GM21576 (cell line): ENCODE measurements around the gene GRXCR2.
"Not testable (repeated sequence)": the region's sequence is repeated elsewhere in the genome, so short reads cannot be mapped to it uniquely, and the experiment has no call there.

Experiments
- ATAC-seq: cut with Tn5 transposase; IDR thresholded peaks from one replicate; pipeline ENCODE4 v1.9.1; 2021; ENCODE audit warnings: mild to moderate bottlenecking, moderate library complexity; ENCODE audit not compliant: unreplicated experiment

The GRXCR2 gene

DNA sequence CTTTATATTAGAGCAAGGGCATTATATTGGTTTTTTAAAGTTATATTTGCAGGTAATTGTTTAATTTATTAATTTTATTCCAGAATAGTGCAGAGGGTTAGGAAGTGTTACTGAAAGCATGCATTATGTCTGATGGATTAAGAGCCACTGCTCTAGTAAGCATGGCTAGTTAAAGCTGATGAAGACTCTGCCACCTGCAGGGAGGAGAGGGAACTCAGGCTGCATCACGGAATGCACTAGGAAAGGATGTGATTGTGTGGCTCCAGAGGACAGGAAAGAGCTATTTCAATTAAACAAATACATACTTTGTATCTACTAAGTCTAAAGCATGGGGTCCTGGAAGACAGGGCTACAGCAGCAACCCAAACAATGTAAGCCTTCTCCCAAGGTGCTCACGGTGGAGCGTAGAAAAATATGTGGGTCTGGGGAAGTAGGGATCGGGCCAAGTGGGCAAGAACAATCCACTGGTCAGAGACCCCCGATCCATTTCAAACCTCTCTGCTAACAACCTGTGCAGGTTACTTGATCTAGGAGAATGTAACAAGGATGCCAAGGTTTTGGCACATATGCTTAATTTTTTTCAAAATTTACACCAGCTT, 15.3 kb upstream of the GRXCR2 start:
- ATAC-seq = no peak

DNA sequence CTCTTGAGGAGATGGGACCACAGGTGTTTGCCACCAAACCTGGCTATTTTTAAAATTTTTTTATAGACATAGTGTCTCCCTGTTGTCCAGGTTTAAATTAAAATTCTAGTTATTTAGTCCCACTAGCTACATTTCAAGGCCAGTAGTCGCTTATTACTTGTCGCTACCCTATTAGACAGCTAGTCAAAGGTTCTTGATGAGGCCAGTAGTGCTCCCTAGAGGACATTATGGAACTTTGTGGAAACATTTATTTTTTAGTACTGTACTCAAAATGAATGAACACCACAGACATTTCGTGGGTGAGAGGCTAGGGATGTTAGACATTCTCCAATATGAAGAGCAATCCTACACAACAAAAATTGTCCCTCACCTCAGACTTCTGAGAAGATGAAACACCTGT, 14.4 kb upstream of the GRXCR2 start:
- ATAC-seq = no peak

DNA sequence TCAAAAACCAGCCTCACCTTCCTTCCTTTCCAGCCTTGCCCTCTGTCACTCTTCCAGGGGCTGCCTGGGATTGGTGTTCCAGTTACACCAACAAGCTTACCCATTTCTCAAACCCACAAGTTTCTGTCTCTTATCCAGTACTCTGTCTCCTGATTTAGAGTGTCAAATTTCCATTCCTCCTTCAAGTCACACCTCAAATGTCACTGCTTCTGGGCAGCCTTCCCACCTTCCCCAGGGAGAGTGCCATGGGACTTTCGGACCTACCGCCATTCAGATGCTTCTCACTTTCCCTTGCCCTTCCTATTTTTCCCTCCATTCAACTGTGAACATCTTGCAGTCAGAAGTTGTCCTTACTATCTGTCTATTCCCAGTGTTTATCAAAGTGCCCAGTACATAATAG, 2.0 kb upstream of the GRXCR2 start:
- no peak for ATAC-seq

DNA sequence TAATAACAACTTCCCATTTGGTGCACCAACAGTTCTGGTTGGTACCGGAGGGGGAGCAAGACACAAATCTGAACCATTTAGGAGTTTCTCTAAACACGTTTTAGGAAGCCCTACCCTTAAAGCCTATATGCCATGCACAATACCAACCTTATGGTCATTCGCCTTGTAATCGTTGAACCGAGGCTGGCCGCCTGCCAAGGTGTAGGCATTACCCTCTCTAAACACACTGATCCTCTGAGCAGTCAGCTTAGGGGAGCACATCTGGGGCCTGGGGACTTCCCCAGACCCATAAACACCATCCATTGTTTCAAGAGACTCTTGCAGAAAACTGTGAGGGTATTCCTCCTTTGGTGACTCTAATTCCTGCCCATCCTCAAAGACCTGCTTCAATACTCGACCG, 328 bp downstream of the GRXCR2 start:
- no peak for ATAC-seq

DNA sequence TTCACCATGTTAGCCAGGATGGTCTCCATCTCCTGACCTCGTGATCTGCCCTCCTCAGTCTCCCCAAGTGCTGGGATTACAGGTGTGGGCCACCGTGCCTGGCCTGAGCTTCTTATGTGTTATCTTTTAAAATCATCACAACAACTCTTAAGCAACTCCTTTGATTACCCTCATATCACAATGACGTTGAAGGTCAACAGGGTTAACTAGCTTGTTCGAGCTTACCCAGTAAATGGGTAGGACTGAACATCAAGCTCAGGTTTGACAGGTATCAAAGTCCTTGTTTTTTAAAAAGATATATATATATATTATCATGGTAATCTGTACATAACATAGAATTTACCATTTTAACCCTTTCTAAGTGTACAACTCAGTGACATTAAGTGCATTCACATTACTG, 3.1 kb downstream of the GRXCR2 start:
- no peak for ATAC-seq

DNA sequence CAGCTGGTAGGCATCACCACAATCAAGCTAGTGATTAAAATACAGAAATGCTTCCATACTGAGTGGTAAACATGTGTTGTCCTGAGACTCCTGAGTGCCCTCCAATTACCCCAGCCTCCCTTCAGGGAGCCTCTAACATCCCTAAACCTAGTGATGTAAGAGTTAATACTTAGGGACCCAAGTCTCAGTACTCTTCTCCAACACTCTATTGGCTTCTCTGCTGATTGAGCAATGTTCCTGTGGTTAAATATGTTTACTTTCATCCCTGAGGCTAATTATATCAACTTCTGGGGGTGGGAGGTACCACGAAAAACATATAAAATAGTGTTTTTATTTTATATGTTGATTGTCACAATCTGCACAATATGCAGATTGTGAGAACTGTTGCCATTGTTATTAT, 5.0 kb downstream of the GRXCR2 start:
- ATAC-seq = no peak

DNA sequence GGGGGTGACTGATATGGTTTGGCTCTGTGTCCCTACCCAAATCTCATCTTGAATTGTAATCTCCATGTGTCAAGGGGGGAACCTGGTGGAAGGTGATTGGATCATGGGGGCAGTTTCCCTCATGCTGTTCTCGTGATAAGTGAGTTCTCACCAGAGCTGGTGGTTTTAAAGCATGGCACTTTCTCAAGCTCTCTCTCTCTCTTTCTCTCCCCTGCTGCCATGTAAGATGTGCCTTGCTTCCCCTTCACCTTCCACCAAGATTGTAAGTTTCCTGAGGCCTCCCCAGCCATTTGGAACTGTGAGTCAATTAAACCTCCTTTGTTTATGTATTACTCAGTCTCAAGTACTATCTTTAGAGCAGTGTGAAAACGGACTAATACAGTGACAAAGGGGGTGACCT, 8.4 kb downstream of the GRXCR2 start:
- not testable (repeated sequence) for ATAC-seq

DNA sequence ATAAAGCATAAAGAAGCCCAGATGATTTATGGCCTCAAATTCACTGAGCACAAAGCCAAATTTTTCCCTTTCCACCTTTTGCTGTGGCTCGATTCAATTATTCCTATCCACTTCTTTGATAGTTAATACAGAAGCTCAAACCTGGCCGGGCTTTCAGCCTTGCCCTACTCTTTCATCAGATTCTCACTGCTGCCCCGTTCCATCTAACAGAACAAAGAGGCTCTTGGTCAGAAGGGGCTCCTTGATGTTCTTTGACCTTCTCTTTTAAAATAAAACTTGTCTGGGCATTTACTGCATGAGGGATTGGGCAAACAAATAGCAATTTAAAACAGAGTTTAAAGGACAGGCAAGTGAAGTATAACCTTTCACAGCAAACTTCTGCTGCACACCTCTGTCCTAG, 9.8 kb downstream of the GRXCR2 start:
- ATAC-seq = no peak

DNA sequence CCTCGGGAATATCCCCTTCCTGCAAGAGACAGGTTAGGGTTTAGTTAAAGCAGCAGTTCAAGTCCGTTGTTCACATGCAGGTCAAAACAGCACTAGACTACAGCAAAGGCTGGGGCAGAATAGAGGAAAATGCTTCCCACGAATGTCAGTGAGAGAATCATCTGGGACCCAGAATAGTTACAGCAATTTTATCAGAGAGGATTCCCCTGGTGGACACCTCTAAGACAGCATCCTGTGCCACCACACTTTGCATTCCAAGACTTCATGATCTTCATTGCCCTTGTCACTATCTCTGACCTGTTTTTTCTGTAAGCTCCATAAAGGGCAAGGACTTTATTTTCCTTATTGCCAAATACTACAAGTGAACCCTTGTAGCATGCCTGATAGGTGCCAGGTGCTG, 12.9 kb downstream of the GRXCR2 start:
- no peak for ATAC-seq

DNA sequence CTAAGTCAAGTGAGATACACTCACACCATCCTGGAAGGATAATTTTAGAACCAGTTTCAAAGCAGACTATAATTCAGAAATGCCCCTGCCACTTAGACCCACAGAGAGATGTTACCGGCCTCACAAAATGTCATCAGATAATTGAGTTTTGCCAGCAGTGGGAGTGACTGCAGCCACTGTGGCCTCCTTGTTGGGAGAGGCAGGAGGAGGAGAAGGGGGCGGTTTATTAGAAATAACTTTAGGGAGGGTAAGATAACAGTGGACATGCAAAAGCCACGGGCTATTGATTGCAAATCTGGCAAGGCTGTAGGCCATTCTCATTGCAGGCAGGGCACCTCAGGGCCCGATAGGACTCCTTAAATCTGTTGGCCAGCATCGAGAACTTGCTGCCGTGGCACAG, 13.4 kb downstream of the GRXCR2 start:
- ATAC-seq = no peak

DNA sequence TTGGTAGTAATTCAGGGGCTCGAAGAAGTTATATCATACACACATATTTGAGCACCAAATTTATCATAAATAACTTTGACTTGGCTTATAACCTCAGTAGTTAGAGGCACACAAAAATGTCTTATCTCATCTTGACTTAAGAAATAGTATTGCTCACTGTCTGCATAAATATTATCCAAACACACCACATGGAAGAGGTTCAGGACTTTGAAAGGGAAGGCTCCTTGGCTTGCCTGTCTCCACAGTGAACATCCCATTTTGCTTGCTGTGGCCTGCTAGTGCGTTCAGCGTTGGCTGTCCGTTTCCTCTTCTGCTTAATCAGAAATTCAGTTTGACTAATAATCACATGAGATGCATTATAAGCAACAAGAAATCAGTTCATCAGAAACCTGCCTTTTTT, 13.9 kb downstream of the GRXCR2 start:
- ATAC-seq = no peak

DNA sequence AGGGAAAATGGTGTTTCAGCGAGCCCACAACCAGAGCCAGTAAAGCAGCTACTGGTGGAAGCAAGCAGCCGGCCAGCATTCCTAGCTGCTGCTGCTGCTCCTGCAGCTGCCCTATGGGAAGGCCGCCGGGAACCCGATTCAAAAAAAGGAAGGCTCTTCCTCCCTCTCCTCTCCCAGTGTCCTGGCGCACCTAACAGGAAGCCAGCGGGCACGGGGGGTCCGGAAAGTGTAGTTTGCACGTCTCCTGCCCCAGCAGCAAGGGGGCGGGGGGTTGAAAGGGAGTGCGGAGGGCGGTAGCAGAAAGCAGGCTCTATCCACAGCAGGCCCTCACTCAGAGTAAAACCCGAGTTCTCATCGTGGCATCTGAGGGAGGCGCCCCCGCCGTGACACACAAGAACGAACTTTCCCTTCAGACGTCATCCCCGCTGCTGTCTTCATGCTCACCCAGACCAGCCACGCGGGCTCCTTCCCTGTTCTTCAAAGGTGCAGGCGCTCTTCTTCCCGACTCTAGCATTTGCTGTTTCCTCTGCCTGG, 16.5 kb downstream of the GRXCR2 start:
- no peak for ATAC-seq

DNA sequence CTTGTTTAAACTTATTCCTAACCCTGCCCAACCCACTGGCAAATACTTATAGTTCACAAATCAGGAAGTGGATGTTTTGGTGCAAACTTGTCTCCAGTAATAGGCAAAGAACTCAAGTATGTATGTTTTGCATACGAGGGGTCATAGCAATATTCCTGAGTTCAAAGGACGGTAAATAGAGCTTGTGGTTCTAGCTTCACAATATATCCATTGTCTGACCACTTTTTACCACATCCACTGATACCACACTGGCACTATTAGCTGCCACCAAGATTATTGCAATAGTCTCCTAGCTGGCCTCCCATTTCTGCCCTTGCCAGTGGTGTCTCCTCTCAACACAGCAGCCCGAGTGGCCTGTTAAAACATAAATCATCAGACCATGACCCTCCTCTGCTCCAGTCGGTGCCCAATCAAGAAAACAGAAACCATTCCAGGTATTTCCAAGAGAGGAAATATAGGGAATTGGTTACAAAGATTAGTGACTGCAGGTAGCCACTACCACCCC, 17.0 kb downstream of the GRXCR2 start:
- no peak for ATAC-seq

DNA sequence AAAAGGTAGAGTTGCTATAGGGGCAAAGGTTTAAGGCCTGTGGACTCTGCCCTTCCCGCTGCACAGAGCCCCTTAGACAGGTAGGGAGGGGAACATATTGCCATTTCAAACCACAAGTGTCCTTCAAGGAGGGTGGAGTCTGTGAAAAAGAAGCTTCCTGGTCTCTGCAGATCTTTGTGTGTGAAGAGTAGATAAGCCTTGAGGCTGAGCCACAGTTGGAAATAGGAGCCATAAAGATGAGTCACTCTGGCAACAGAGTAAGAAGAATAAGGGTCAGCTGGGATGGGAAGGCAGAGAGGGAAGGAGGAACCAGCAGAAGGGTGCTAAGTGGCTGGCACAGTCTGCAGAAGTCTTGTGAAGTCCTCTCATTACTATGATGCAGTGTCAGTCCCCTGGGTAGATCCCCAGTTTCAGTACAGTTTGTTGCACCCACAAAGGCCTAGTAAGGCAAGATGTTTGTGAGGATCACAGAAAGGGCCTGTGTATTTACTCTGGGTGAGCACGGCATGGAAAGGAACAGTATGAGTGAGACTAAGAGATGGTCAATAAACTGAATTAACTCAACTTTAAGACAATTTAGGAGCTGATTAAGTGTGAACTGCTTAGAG, 18.1 kb downstream of the GRXCR2 start:
- ATAC-seq = no peak

DNA sequence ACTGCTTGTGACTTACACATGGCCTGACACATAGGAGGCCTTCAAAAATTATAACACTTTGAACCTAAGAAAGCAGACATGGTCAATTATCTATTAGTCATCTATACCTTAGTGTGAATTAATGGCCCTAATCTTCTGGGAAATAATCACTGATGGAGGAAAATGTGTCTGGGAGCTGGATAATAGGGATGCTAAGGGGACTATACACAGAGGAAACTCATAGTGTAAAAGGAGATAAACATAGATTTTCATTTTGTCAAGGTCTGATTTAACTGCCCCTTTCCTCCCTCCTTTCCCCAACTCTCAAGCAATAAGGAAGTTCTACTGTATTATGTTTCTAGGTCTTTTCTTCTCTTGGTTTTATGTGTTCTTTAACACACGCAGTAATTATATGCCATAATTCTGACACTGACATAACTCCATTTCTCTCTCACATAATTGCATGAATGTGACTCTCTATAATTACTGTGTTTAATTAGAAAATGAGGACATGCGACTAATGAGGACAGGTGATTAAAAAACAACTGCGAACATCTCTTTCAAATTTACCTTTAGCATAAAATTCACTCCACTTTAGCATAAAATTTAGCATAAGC, 18.9 kb downstream of the GRXCR2 start:
- ATAC-seq = no peak

DNA sequence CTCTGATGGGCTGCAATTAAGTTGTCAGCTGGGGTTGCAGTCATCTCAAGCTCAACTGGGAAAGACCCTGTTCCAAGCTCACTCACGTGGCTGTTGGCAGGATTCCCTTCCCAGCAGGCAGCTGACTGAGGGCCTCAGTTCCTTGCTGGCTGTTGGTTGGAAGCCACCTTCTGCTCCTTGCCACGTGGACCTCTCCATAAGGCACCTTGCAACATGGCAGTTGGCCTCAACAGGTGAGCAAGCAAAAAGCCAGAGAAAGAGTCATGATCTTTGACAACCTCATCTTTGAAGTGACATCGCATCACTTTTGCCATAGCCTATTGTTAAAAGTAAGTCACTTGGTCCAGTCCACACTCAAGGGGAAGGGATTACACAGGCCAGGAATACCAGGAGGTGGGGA, 19.8 kb downstream of the GRXCR2 start:
- no peak for ATAC-seq

DNA sequence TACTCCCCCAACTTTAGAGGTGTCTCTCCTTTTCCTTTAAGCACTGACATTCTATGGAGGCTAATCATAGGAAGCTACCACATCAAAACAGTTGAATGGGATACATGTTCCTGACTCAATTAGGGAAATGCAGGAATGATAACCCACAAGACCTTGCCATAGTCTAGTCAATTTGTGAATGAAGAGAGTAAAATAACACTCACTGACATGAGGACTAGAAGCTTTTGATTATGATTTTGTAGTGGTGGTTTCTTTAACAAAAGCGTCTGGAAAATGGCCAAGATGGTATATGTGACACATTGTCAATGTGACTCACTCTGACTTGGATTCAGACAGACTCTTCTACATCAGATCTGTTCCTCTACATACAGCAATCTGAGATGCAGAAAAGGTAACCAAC, 24.0 kb downstream of the GRXCR2 start:
- no peak for ATAC-seq

DNA sequence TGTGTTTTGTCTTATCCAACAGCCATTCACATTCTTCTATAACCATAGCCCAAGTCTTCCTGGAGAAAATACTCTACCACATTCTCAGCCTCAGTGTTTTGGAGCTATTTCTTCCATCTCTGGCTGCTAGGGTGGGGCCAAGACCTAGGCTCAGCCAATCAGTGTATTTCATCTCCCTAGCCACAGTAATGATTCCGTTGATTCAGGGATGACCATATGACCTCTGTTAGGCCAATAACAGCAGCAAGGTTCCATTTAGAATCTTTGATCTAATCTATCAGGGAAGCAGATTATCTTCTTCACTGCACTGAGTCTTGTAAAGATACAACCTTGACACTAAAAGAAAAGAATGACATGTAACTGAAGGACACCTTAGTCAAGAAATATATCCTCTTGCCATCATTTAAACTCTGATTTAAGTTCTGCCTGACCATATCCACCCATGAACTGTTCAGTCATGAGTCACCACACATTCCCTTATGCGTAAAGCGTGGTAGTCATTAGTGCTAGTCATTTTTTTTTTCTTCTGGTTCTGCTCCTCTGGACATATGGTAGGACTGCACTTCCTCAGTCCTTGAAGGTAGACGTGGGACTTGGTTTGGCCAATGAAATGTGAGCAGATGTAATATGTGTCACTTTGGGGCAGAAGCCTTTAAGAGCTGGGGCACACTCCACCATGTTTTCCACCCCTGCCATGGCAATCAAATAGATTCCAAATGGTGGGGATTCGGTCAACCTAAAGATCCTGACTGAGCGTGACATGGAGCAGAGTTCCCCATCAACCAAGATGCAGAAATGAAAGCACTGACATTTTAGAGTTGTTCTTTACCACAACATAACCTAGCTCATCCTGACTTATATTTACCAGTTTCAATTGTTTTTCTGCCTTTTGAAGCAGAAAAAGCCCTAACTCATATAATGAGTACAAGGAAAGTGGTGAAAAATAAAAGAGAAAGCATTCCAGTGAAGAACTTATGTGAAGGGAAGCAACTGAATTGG, 25.0 kb downstream of the GRXCR2 start:
- no peak for ATAC-seq

DNA sequence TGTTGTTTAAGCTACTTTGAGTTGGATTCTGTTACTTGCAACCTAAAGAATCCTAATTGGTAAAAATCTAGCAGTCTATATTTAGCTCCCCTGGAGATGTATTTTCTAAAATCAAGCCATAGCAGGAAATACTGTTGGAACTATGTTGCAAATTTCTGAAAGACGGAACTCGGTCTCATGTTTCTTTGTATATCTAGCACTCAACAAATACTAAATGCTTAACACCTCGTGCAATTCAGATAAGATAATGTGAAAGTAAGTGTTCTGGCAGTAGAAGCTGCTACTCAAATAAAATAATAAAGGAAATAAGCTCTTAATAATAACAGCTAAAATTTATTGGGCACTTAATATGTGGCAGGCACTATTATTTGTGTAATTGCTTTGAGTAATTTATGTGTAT, 26.7 kb downstream of the GRXCR2 start:
- ATAC-seq = no peak

DNA sequence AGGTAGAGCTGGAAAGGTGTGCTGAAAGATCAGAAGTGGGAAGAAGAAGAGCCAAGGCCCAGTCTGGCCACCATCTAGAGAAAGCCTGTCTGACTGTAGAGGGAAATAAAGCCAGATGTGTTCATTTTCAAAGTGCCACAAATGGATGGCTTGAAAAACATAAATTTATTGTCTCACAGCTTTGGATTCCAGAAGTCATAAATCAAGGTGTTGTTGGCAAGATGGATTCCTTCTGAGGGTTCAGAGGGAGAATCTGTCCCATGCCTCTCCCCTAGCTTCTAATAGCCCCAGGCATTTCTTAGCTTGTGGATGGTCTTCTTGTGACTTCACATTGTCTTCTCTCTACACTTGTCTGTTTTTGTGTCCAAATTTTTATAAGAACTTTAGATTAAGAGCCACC, 31.5 kb downstream of the GRXCR2 start:
- ATAC-seq = no peak

DNA sequence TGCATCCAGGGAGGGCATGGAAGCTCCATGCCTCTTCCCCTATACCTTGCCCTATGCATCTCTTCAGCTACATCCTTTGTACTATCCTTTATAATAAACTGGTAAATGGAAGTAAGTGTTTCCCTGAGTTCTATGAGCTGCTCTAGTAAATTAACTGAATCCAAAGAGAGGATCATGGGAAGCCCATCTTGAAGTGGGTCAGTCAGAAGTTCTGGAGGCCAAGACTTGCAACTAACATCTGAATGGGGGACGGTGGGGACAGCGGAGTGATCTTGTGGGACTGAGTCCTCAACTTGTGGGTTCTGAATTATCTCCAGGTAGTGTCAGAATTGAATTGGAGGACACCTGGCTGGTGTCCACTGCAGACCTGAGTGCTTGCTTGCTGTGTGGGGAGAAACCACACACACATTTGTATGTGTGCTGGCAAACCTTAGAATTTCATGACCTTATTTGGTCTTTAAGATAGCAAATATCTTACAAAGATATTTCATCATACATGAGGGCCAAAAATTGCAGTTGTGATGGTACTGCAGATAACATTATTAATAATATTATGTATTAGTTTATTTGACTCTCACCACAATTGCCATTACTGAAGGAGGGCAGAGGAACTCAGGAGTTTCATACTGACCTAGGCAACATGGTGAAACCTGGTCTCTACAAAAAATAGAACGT, 32.2 kb downstream of the GRXCR2 start:
- no peak for ATAC-seq
